Stimulated activated CD8-positive, alpha-beta memory T cell treated with anti-CD3 and anti-CD28 coated beads, Interleukin-4, amount 100 ng/mL, for 1 hour (primary cell): ENCODE measurements around the gene RCOR1.

Experiments used
- DNase-seq, 2 donors: peaks; one replicate each; pipeline ENCODE4 v3.0.0-alpha.2; 2020; ENCODE audit warnings: low read depth in 2 of 2, low spot score in 1 of 2

The RCOR1 gene

GRCh38 chr14:102708494-102708893 is 116.0 kb downstream of the RCOR1 start:
- DNase-seq, result no peak

GRCh38 chr14:102711207-102711606 is 118.8 kb downstream of the RCOR1 start:
- DNase-seq, result no peak

GRCh38 chr14:102711946-102712345 is 119.5 kb downstream of the RCOR1 start:
- DNase-seq, result no peak

- no peak for DNase-seq
Measured at GRCh38 chr14:102717276-102717675, 124.8 kb downstream of the RCOR1 start.

- DNase-seq, result no peak
Measured at GRCh38 chr14:102722646-102723045, 130.2 kb downstream of the RCOR1 start.

DNA sequence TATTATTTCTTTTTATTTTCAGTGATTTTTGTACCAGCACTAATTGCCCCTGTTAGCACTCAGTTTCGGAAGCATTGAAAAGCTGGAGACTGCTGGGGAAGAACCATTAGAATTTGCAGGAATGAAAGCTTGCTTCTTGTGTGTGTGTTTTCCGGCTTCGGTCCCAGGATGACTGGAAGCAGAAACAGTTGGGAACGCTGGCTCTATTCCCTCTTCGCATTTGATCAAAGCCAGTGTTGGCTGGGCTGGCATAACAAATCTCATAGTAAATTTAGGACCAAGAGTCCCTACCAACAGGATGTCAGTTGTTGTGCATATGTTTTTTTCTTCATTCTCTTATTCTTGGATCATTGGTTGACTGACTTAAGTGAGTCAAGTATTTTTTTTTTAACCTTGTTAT is 131.2 kb downstream of the RCOR1 start:
- no peak for DNase-seq

DNA sequence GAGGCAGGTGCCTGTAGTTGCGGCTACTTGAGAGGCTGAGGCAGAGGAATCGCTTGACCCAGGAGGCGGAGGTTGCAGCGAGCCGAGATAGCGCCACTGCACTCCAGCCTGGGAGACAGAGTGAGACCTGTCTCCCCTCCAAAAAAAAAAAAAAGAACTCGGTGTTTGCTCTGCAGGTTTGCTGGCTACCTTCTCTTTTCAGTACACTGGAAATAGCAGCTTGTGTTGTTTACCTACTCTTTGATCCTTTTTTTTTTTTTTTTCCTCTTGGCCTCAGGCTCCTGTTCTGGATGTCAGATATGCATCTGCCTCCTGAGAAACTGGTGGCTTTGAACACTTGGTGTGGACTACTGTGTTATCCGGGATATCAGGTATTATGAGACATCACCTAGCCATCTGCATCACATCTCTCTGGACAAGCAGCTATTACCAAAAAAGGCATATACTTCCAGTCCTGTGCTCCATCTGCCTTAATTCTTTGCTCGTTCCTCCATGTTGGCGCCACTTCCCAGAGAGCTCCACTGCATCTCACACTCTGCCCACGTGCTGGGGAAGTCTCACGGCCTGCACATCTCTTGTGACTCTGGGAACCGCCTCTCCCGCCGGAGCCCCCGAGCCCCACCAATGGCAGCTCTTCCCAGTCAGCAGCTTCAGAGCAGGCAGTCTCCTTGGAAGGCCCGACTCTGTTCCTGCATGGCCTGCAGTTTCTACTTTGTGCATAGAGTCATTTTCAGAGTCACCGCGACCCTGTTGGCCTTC is 133.9 kb downstream of the RCOR1 start:
- DNase-seq, result no peak

GRCh38 chr14:102727336-102728095 is 135.1 kb downstream of the RCOR1 start:
- no peak for DNase-seq

DNA sequence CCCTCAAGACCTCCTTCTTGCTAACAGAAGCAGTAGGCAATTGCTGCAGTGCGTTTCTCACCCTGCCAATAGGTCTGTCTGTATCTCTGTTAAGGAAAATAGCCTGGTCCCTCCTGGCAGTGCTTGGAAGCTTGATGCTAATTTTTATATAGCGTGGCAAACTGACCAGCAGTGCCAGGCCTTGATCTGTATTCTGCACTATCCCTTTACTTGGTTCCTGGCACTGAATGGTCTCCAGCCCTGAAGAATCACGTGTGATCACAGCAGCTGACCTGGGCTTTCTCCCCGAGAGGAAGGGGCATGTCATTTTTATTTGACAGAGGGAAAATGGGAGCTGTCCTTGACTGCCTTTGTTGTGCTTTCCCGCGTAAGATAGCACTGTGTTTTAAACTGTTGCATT is 136.1 kb downstream of the RCOR1 start:
- no peak for DNase-seq

GRCh38 chr14:102729268-102729667 is 136.8 kb downstream of the RCOR1 start:
- no peak for DNase-seq

- DNase-seq, result no peak
Measured at GRCh38 chr14:102729825-102730224, 137.4 kb downstream of the RCOR1 start.

GRCh38 chr14:102731101-102731870 is 138.8 kb downstream of the RCOR1 start:
- no peak for DNase-seq

- DNase-seq, result no peak
Measured at GRCh38 chr14:102731871-102732800, 139.7 kb downstream of the RCOR1 start.

DNA sequence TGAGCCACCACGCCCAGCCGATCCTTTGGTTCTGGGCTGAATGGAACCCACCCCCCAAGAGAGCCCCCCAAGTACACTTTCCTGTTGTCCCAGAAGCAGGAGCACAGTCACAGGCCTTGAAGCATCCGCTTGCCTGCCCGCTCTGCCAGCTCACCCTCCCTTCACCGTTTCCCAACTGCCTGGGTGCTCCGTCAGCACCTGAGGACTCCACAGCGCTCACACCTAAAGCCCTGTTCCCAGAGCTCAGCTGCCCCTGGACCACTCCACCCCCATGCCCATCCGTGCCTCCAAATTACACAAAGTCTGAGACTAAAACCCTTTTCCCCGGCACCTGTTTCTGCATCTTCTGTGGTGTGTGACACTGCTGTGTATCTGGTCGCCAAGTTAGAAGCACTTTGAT is 140.5 kb downstream of the RCOR1 start:
- no peak for DNase-seq

DNA sequence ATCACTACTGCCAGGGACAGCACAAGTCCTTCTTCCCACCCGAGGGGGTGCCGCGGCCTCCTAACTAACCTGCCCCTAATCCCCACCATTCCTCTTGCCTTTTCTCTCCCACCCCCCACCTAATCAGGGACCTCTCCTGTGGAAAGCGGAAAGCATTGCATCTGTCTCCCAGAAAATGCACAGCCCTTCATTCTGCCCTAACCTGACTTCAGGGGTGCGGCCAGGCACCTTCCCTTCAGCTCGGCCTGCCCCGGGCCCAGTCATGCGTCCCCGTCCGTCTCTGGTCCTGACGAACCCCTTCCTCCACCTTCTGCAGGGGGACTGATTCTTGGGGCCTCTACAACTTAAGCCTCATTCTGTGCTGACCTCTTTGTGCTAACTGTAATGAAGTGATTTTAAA is 140.9 kb downstream of the RCOR1 start:
- DNase-seq, result no peak

- DNase-seq, result no peak
Measured at GRCh38 chr14:102734436-102734835, 142.0 kb downstream of the RCOR1 start.

DNA sequence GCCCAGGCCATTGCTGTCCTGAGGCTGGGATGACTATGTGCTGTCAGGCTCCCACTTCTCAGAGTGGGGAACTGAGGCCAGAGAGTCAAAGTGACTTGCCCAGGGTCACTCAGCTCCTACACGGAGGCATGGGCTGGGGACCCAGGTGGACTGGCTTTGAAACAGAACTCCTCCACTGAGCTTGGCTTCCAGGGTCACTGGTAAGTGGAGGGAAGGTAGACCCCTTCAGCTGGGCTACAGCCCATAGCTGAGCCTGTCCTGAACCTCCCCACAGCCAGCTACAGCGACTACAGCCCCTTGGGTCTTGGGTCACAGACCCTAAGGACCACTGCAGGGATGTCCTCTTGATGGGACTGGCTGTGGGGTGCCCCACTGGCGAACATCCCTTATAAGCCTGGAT is 144.5 kb downstream of the RCOR1 start:
- no peak for DNase-seq

DNA sequence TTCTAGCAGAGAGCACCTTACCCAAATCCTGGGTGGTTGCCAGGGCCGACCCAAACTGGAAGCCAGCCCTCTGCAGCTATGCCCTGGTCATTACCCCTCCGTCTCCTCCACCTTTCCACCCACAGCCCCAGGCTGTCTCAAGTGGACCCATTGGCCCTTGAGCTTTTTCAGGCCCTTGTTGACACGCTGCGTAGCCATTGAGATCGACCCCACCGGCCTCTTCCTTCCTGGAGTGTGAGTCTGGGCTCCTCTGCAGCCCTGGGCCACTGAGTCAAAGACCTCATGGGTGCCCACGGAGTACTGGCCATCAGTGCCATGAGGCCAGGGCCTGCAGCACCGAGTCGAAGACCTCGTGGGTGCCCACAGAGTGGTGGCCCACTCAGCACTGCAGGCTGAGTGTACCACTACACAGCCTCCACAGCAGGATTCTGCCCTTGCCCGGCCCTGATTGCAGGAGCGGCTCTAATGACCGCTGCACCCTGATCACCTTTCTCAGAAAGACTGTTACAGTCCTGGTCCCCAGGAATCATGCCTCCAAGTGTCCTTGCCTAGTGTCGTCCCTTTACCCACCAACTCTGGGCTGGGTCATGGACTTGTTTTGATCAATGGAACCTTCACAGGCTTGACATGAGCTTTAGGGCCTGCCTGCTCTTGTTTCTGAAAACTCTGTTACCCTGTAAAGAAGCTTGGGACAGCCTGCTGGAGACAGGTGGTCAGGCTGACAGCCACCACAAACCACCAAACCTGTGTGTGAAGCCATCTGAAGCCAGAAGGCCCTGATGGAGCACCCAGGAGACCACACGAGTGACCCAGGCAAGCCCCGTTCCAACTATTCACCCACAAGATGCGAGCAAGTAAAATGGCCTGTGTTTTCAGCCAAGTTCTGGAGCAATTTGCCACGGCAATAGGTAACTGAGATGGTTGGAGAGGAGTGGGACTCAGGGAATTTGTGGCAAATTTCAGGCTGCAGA is 145.2 kb downstream of the RCOR1 start:
- DNase-seq, result no peak

DNA sequence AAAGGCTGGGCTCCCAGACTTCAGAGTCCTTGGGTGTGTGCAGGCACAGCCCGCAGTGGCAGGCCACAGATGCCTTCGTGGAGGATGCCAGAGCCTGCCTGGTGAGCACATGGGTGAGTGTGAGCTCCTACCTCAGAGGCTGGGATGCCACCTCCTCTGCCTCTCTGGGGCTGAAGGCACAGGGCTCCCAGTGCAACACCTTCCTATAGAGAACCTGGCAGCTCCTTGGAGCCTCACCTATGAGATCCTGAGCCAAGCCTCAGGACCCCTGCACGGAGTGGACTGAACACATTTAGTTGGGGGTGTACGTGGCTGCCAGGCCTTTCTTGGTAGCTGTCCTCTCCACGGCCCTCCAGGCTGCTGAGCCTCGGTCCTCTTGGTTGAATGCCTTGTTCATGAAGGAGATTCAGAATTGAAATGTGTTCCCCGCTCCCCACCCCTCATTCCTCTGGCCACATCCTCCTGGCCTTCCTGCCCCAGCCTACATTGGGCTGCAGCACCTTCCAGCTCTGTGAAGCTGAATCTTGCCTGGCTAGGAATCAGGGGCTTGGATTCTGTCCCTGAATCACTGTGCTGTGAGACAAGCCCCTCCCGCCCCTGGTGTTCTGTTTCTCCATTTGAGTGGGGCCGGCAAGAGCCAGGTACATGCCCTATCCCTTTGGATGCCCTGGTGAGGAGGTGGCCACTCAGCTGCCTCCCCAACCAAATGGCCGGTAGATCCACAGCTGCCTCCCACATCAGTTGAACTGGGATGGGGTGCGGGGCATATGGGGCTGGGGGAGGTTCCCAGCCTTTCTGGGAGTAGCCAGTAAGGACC is 146.1 kb downstream of the RCOR1 start:
- no peak for DNase-seq
